ENCODE measurements around the gene PELI2.

- TF ChIP-seq TAF1 (IDR thresholded peaks at IDR 0.05; ENCODE audit: borderline replicate concordance, low read depth, low read length) = no peak
- TF ChIP-seq POLR2A (IDR thresholded peaks at IDR 0.05; ENCODE audit: low read depth, low read length) = no peak
These were observed 2.8 kb upstream of the PELI2 start for GRCh38 chr14:56115334-56115870.
